K562 (cell line): ENCODE measurements around the gene SEC14L3. TPM values are rescaled to one million over a fixed set of nuclear protein-coding genes. Genes with fewer than 3 reads are reported as not detected.
A peak's percentile ranks its signal among the peaks of the same experiment; 100 is the strongest.
"Not testable (repeated sequence)": the region's sequence is repeated elsewhere in the genome, so short reads cannot be mapped to it uniquely, and the experiment has no call there.

Source experiments
- ATAC-seq: fragments of 200-7000 bp; cut with Tn5 transposase; 3 replicates; pipeline ENCODE4 v1.9.1; 2020; ENCODE audit warnings: moderate library complexity
- BruUV-seq: library from RNA; stranded (reverse); fragments of 400-500 nt; replicated peaks from 2 replicates; lab custom pipeline; 2021; lab: Mats Ljungman, UMichigan
- CTCF ChIA-PET: fragments of 300-600 bp; formaldehyde crosslinking; extraction: SDS; loops from one replicate; lab custom pipeline; 2021; ENCODE audit warnings: low intra/inter-chr PET ratio; lab: Yijun Ruan, JAX
- POLR2A ChIA-PET: fragments of 300-600, 350-650 bp; sonication (Branson Sonifier 250); formaldehyde crosslinking; extraction: SDS; loops from one replicate; lab custom pipeline; 2021; ENCODE audit warnings: antibody characterized with exemption, inconsistent platforms; lab: Yijun Ruan, JAX
- DNase-seq, 4 experiments: peaks; one replicate each; pipeline versions ENCODE4 v3.0.0 to v3.0.0-alpha.2; 2011 to 2018; ENCODE audit warnings: low spot score in 3 of 4, mixed read lengths in 3 of 4; ENCODE audit errors: extremely low read depth in 1 of 4
- FAIRE-seq: peaks from 2 replicates; lab custom pipeline; 2011; peaks lifted over from hg19 to GRCh38; lab: Jason Lieb, UNC
- H2AFZ ChIP-seq: 2 replicates; pipeline ENCODE4 v1.6.0; 2011; ENCODE audit warnings: low read depth, low read length, control low read depth, inconsistent platforms
- H3K27ac ChIP-seq: fragments of 200-600 bp; 3 replicates; pipeline ENCODE4 v1.8.0; 2011; ENCODE audit warnings: low read depth, mild to moderate bottlenecking, control low read depth, inconsistent platforms, low read length, moderate library complexity, mixed read lengths; ENCODE audit errors: extremely low read depth
- H3K27me3 ChIP-seq, 2 experiments: fragments of 300-600 bp in 1 of 2; 2 replicates in 1 of 2; 3 replicates in 1 of 2; pipeline versions ENCODE4 v1.6.0 to v1.8.0; 2011; ENCODE audit warnings: inconsistent platforms in 2 of 2, low read length in 2 of 2, mild to moderate bottlenecking in 1 of 2, mixed read lengths in 1 of 2, moderate library complexity in 1 of 2; ENCODE audit not compliant: control insufficient read depth in 2 of 2, insufficient read depth in 2 of 2
- H3K36me3 ChIP-seq: fragments of 300-600 bp; 3 replicates; pipeline ENCODE4 v1.8.0; 2011; ENCODE audit warnings: mild to moderate bottlenecking, low read length, inconsistent platforms; ENCODE audit not compliant: control insufficient read depth, insufficient read depth
- H3K4me1 ChIP-seq, 2 experiments: fragments of 200-600 bp in 1 of 2; replicated peaks in 1 of 2; 2 replicates in 1 of 2; 3 replicates in 1 of 2; pipeline versions ENCODE4 v1.5.1 to v1.8.0; 2011; ENCODE audit warnings: inconsistent platforms in 2 of 2, low read length in 2 of 2, mild to moderate bottlenecking in 1 of 2, mixed read lengths in 1 of 2, moderate library complexity in 1 of 2; ENCODE audit not compliant: control insufficient read depth in 2 of 2, insufficient read depth in 2 of 2
- H3K4me2 ChIP-seq: 2 replicates; pipeline ENCODE4 v1.6.1; 2011; ENCODE audit warnings: low read length, control low read depth, inconsistent platforms, mixed read lengths; ENCODE audit not compliant: insufficient read depth
- H3K4me3 ChIP-seq: fragments of 200-600 bp; sonication (generic), shearing (Covaris generic); 2 replicates; pipeline ENCODE4 v1.5.1; 2016; ENCODE audit warnings: control low read depth, inconsistent platforms
- H3K79me2 ChIP-seq: fragments of 200-600 bp; 3 replicates; pipeline ENCODE4 v1.8.0; 2011; ENCODE audit warnings: low read length, inconsistent platforms; ENCODE audit not compliant: control insufficient read depth, insufficient read depth
- H3K9ac ChIP-seq, 2 experiments: 2 replicates each; pipeline versions ENCODE4 v1.6.0 to v1.6.1; 2011; ENCODE audit warnings: low read depth in 2 of 2, low read length in 2 of 2, control low read depth in 1 of 2, inconsistent platforms in 1 of 2, mild to moderate bottlenecking in 1 of 2, mixed read lengths in 1 of 2; ENCODE audit not compliant: insufficient read depth in 1 of 2
- H3K9me1 ChIP-seq: one replicate; pipeline ENCODE4 v1.6.0; 2011; ENCODE audit warnings: inconsistent platforms, mild to moderate bottlenecking, low read length, moderate library complexity; ENCODE audit not compliant: control insufficient read depth, insufficient read depth
- H3K9me3 ChIP-seq: replicated peaks from 2 replicates; pipeline ENCODE4 v1.5.1; 2011; ENCODE audit warnings: low read depth, low read length, inconsistent platforms; ENCODE audit not compliant: control insufficient read depth, insufficient read depth
- H4K20me1 ChIP-seq: replicated peaks from 2 replicates; pipeline ENCODE4 v1.6.1; 2011; ENCODE audit warnings: low read length, inconsistent platforms, mixed read lengths; ENCODE audit not compliant: control insufficient read depth, insufficient read depth
- ADNP ChIP-seq: fragments of 200-800 bp; sonication (Bioruptor generic); IDR thresholded peaks from 2 replicates; pipeline ENCODE4 v1.6.1; 2016; ENCODE audit warnings: missing genetic modification characterization, missing compliant biosample characterization
- ARID1B ChIP-seq: fragments of 450-650 bp; IDR thresholded peaks from 2 replicates; pipeline ENCODE4 v1.6.1; 2016; ENCODE audit warnings: antibody characterized with exemption, mild to moderate bottlenecking, inconsistent platforms
- CBFA2T3 ChIP-seq: fragments of 450-650 bp; IDR thresholded peaks from 2 replicates; pipeline ENCODE4 v1.6.1; 2017
- EP300 ChIP-seq: IDR thresholded peaks from 2 replicates; pipeline ENCODE4 v1.6.1; 2012; ENCODE audit warnings: low read length, improper control_type of control experiment
- KDM1A ChIP-seq, 2 experiments: fragments of 450-650 bp; IDR thresholded peaks; 2 replicates each; pipeline ENCODE4 v1.6.1; 2016; ENCODE audit warnings: mild to moderate bottlenecking in 2 of 2
- MTA2 ChIP-seq: fragments of 450-650 bp; IDR thresholded peaks from 2 replicates; pipeline ENCODE4 v1.6.1; 2016; ENCODE audit warnings: low read depth
- NFIC ChIP-seq: fragments of 450-650 bp; IDR thresholded peaks from 2 replicates; pipeline ENCODE4 v1.6.1; 2017; ENCODE audit warnings: mild to moderate bottlenecking, inconsistent platforms
- SNRNP70 ChIP-seq: fragments of 200-400 bp; formaldehyde crosslinking; optimal IDR thresholded peaks from 2 replicates; pipeline ENCODE3; 2017; ENCODE audit warnings: low read depth, low read length
- TAL1 ChIP-seq: fragments of 450-650 bp; IDR thresholded peaks from 2 replicates; pipeline ENCODE4 v1.6.1; 2016; ENCODE audit warnings: mild to moderate bottlenecking
- TCF3 ChIP-seq: sonication (generic); formaldehyde crosslinking; IDR thresholded peaks from 2 replicates; pipeline ENCODE4 v1.4.0; 2020; ENCODE audit warnings: mild to moderate bottlenecking, missing genetic modification reagents
- TEAD4 ChIP-seq, 2 experiments: sonication (generic) in 1 of 2; formaldehyde crosslinking in 1 of 2; IDR thresholded peaks; 2 replicates each; pipeline versions ENCODE4 v1.6.1 to v1.8.0; 2012 to 2022; ENCODE audit warnings: borderline replicate concordance in 1 of 2, inconsistent platforms in 1 of 2, low read length in 1 of 2, mild to moderate bottlenecking in 1 of 2, missing genetic modification reagents in 1 of 2
- ZBTB11 ChIP-seq, 3 experiments: fragments of 200-800 bp in 1 of 3; fragments of 250-450 bp in 1 of 3; fragments of 450-650 bp in 1 of 3; sonication (Bioruptor Pico) in 1 of 3; sonication (Bioruptor generic) in 1 of 3; formaldehyde crosslinking in 1 of 3; IDR thresholded peaks; 2 replicates each; pipeline versions ENCODE4 v1.6.1 to v1.8.0; 2016 to 2022; ENCODE audit warnings: mild to moderate bottlenecking in 2 of 3, missing genetic modification characterization in 2 of 3, missing compliant biosample characterization in 1 of 3, moderate library complexity in 1 of 3
- ZNF384 ChIP-seq: IDR thresholded peaks from 2 replicates; pipeline ENCODE4 v1.6.1; 2012; ENCODE audit warnings: low read depth, low read length, improper control_type of control experiment
- WGBS: fragments of 100-300 bp; shearing (Covaris generic); methylation state at CpG from one replicate; pipeline ENCODE4 v1.1.6; 2016; ENCODE audit warnings: low coverage, mixed read lengths; ENCODE audit not compliant: insufficient coverage; ENCODE audit errors: missing lambda C conversion rate; 5-methylcytosine and 5-hydroxymethylcytosine counted together
- in situ Hi-C: fragments of 300-500 bp; cut with MboI; formaldehyde crosslinking; loops from 4 replicates; pipeline ENCODE4 v1.15.0; 2018; ENCODE audit warnings: inconsistent platforms, mixed read lengths
- intact Hi-C: fragments of 100-400 bp; cut with micrococcal nuclease; formaldehyde crosslinking; loops from 2 replicates; pipeline ENCODE4 v1.14.2; 2022
- polyA plus RNA-seq, 8 experiments: library from polyadenylated mRNA; depleted of rRNA in 4 of 8; stranded (reverse) in 5 of 8; unstranded in 3 of 8; fragments of >200 nt; fragmentation: Nextera tagmentation in 2 of 8; fragmentation: Illumina TruSeq in 1 of 8; extraction: Ambion mirVana in 2 of 8; extraction: Trizol in 1 of 8; gene quantifications; 2 replicates each; pipeline versions ENCODE4 v1.2.1 to v1.2.3, GENCODE V29; 2011 to 2014; ENCODE audit warnings: inconsistent platforms in 1 of 8, missing spikeins in 1 of 8
- total RNA-seq, 7 experiments: library from RNA; depleted of rRNA in 6 of 7; stranded (reverse); fragments of >200 nt in 6 of 7; fragmentation: Illumina TruSeq in 2 of 7; extraction: Trizol in 2 of 7; gene quantifications; 2 replicates each; pipeline versions ENCODE4 v1.2.1 to v1.2.3, GENCODE V29; 2011 to 2021; ENCODE audit warnings: low replicate concordance in 1 of 7

Gene SEC14L3
- total and polyA plus RNA-seq, 9 of the 15 experiments (the other 6 are each of a cell fraction or from before 2014, with no cell fraction given), result not detected

DNA sequence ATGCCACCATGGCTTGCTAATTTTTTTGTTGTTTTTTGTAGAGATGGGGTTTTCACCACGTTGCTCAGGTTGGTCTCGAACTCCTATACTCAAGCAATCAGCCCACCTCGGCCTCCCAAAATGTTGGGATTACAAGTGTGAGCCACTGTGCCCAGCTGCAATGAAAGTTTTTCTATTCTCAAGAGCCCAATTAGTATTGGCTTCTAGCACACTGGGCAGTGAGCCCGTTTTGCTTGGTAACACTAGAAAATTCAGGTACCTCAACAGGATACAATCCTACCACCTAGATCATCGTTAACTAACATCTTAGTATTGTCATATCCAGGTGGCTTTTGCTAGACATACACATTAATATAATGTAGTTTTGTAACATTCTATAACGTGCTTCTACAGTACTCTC, 19.0 kb downstream of the SEC14L3 start:
- Histone ChIP-seq H3K36me3 (no peaks in the 10 kb centered on the region), H3K79me2 (no peaks in the 10 kb centered on the region), H3K27ac (no peak overlapping the region), H3K9me1 (no peaks in the 10 kb centered on the region), H2AFZ (no peak overlapping the region), H4K20me1 (no peaks in the 10 kb centered on the region), H3K9me3 (no peaks in the 10 kb centered on the region), H3K4me3 (no peak overlapping the region), H3K9ac (no peak overlapping the region), H3K4me1 (peaks cover 6 to 13% of the 10 kb centered on the region in 2 experiments; a peak in 4 of 5 replicates), H3K4me2 (no peak overlapping the region), H3K27me3 (no peaks in the 10 kb centered on the region)
- in situ Hi-C loops (no loop called here), intact Hi-C loops (no loop called here)
- no peak for TF ChIP-seq SNRNP70
- DNase-seq (no peak), ATAC-seq (no peak), FAIRE-seq (no peak)
- BruUV-seq, result no TSS peak
- ChIA-PET POLR2A (no interaction called here), CTCF (no interaction called here)
- WGBS, result 67% methylated on average over 6 of the region's 6 CpGs

- H3K27me3 ChIP-seq; FAIRE-seq; H3K79me2 ChIP-seq; in situ Hi-C loops; intact Hi-C loops; H4K20me1 ChIP-seq; H3K4me3 ChIP-seq; H3K4me2 ChIP-seq; H3K36me3 ChIP-seq; BruUV-seq; H2AFZ ChIP-seq; H3K9me3 ChIP-seq; H3K9ac ChIP-seq; H3K9me1 ChIP-seq; TF ChIP-seq TEAD4 (CRISPR knock-in tag; IDR thresholded peaks at IDR 0.05; ENCODE audit: borderline replicate concordance): not testable (repeated sequence)
- peak; percentile 41 to 75 (median 50) for DNase-seq
- ATAC-seq, result peak; percentile 81
- Histone ChIP-seq H3K27ac (0 out of 3 replicates have a peak overlapping the region, but pooled peaks have one; percentile 10), H3K4me1 (peaks cover 6 to 16% of the 10 kb centered on the region in 2 experiments; a peak in 4 of 5 replicates)
- POLR2A ChIA-PET, result interaction anchor here (0.8 kb wide), 2 partner anchors 16 to 161 kb away, joined by 3 read pairs; no protein-coding TSS in a partner anchor
- WGBS, result 0% methylated on average over 8 of the region's 9 CpGs
- CTCF ChIA-PET, result interaction anchor here (0.6 kb wide), 1 partner anchor 970 kb away, joined by 3 read pairs; no protein-coding TSS in a partner anchor
- TF ChIP-seq TCF3 (CRISPR knock-in tag) (peak; percentile 53), MTA2 (0 out of 2 replicates have a peak, but pooled peaks have one; percentile 9), TAL1 (peak; percentile 46; the same call in 1 of the 2 replicates), ADNP (peak; percentile 86), ZBTB11 (CRISPR knock-in tag; IDR thresholded peaks at IDR 0.05) (0 out of 6 replicates have a peak, but pooled peaks of 1 of the 3 experiments have one; percentile 52), CBFA2T3 (peak; percentile 78), ARID1B (peak; percentile 62; the same call in 1 of the 2 replicates), TEAD4 (IDR thresholded peaks at IDR 0.05; ENCODE audit: low read length) (peak; percentile 58), KDM1A (IDR thresholded peaks at IDR 0.05) (peak in 1 of 2 experiments; percentile 23; a peak in 1 of 4 replicates), NFIC (peak; percentile 29; the same call in 1 of the 2 replicates), EP300 (peak; percentile 36; the same call in 1 of the 2 replicates), ZNF384 (peak; percentile 53; the same call in 1 of the 2 replicates)
These were observed 20.3 kb downstream of the SEC14L3 start for GRCh38 chr22:30451488-30451887.
